GM12801 (cell line): ENCODE data around the gene TXNL4A.

Source experiments
- TF ChIP-seq, protein P1 (sequence below): IDR thresholded peaks from one replicate; pipeline ENCODE4 v1.5.1; 2011; ENCODE audit warnings: control low read depth; ENCODE audit not compliant: insufficient read length; ENCODE audit errors: extremely low read depth

TXNL4A gene

DNA sequence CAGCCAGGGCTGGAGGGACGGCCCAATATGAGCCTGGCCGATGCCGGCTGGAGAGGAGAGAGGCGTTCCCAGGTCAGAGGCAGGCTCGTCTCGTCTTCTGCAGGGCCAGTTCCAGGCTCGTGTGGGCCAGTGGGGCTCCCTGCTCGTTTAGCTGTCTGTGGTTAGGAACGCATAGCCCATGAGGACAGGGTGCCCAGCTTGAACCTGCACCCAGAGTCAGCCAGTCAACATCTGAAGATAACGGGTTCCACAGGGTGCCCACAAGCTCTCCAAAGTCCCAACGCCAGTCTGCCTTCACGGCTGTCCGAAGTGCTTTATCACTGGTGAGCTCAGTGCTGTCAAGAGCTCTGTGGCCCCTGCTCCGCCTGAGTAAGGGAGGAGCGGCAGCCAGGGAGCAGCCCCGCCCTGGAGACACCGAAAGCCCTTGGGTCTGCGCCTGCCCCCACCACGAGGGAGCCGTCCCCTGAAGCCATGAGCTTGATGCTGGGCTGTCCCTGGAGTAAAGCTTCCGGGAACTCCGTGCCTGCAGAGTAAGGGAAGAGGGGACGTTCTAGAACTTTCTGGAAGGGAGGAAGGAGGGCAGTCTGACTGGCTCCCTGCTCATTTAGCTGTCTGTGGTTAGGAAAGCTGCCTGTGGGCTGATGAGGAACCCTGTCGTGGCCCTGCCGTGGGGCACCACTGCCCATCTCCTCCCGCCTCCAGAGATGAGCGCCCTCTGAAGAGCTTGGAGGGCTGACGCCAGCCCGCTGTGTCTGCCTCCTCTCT is 26.7 kb downstream of the TXNL4A start:
- TF ChIP-seq, protein P1, sequence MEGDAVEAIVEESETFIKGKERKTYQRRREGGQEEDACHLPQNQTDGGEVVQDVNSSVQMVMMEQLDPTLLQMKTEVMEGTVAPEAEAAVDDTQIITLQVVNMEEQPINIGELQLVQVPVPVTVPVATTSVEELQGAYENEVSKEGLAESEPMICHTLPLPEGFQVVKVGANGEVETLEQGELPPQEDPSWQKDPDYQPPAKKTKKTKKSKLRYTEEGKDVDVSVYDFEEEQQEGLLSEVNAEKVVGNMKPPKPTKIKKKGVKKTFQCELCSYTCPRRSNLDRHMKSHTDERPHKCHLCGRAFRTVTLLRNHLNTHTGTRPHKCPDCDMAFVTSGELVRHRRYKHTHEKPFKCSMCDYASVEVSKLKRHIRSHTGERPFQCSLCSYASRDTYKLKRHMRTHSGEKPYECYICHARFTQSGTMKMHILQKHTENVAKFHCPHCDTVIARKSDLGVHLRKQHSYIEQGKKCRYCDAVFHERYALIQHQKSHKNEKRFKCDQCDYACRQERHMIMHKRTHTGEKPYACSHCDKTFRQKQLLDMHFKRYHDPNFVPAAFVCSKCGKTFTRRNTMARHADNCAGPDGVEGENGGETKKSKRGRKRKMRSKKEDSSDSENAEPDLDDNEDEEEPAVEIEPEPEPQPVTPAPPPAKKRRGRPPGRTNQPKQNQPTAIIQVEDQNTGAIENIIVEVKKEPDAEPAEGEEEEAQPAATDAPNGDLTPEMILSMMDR, result no peak

DNA sequence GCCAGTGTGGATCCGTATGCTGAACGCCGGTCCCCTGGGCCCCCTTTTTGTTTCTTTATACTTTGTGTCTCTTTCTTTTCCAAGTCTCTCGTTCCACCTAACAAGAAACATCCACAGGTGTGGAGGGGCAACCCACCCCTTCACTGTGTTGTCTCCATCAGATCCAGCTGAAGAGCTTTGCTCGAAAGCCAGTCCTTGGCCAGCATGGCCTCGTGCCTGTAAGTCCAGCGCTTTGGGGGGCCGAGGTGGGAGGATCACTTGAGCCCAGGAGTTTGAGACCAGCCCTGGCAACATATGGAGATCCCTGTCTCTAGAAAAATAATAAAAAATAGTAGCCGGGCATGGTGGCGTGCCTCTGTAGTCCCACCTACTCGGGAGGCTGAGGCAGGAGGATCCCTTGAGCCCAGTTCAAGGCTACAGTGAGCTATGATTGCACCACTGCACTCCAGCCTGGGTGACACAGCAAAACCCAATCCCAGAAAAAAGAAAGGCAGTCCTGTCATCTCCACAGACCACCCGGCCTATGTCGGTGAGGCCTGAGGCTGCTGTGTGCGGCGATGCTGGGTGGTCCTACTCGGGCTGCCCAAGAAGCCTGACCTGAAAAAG is 27.3 kb downstream of the TXNL4A start:
- TF ChIP-seq, protein P1, result no peak

DNA sequence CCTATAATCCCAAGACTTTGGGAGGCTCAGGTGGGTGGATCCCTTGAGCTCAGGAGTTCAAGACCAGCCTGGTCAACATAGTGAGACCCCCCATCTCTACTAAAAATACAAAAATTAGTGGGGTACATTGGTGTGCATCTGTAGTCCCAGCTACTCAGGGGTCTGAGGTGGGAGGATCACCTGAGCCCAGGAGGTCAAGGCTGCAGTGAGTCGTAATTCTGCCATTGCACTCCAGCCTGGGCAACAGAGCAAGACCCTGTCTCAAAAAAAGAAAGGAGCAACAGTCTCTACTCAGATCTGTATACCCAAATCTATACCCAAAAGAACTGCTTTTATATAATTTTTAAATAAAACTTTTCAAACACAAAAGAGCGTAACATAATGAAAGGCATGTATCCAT is 29.4 kb downstream of the TXNL4A start:
- TF ChIP-seq, protein P1, result no peak

GRCh38 chr18:79956276-79956675 is 32.1 kb downstream of the TXNL4A start:
- TF ChIP-seq, protein P1, result no peak

DNA sequence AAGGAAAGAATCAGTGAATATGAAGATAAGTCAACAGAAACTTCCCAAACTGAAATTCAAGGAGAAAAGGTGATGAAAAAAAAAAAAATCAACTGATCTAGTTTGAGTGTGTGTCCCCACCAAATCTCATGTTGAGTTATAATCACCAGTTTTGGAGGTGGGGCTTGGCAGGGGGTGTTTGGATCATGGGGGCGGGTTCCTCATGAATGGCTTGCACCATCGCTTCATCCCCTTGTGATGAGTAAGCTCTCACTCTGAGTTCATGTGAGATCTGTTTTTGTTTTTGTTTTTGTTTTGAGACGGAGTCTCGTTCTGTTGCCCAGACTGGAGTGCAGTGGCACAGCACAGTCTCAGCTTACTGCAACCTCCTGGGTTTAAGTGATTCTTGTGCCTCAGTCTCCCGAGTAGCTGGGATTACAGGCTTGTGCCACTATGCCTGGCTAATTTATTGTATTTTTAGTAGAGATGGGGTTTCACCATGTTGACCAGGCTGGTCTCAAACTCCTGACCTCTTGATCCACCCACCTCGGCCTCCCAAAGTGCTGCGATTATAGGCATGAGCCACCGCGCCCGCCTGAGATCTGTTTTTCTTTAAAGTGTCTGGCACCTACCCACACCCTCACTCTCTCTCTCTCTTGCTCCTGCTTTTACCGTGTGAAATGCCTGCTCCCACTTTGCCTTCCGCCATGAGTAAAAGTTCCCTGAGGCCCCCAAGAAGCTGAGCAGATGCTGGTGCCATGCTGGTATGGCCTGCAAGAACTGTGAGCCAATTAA is 32.9 kb downstream of the TXNL4A start:
- TF ChIP-seq, protein P1, result no peak

- TF ChIP-seq, protein P1, result no peak
Measured at GRCh38 chr18:79954791-79955190, 33.6 kb downstream of the TXNL4A start.

- TF ChIP-seq, protein P1, result no peak
Measured at GRCh38 chr18:79953971-79954651, 34.3 kb downstream of the TXNL4A start.
